Smooth muscle cell (in vitro differentiated cells): Measurements from ENCODE around the gene LIFR. TPM values are rescaled to one million over a fixed set of nuclear protein-coding genes. Genes with fewer than 3 reads are reported as not detected.

Source experiments
- DNase-seq: peaks from one replicate; lab custom pipeline; 2025; ENCODE audit not compliant: unreplicated experiment; lab: John Stamatoyannopoulos, UW
- H2AFZ ChIP-seq: fragments of 200-600 bp; sonication (generic); 2 replicates; pipeline ENCODE4 v1.6.0; 2016; ENCODE audit warnings: antibody characterized with exemption, low read depth, mild to moderate bottlenecking
- H3F3A ChIP-seq: fragments of 200-600 bp; sonication (generic); 2 replicates; pipeline ENCODE4 v1.6.0; 2017; ENCODE audit warnings: antibody characterized with exemption, low read depth
- H3K27ac ChIP-seq: fragments of 200-600 bp; sonication (generic); 2 replicates; pipeline ENCODE4 v1.5.1; 2016; ENCODE audit warnings: low read depth, mild to moderate bottlenecking
- H3K27me3 ChIP-seq: fragments of 200-600 bp; sonication (generic); 2 replicates; pipeline ENCODE4 v1.6.1; 2016; ENCODE audit warnings: low read depth, mild to moderate bottlenecking
- H3K36me3 ChIP-seq: fragments of 200-600 bp; sonication (generic); 2 replicates; pipeline ENCODE4 v1.5.1; 2016; ENCODE audit warnings: low read depth
- H3K4me1 ChIP-seq: fragments of 200-600 bp; sonication (generic); 2 replicates; pipeline ENCODE4 v1.5.1; 2016; ENCODE audit warnings: low read depth
- H3K4me2 ChIP-seq: fragments of 200-600 bp; sonication (generic); 2 replicates; pipeline ENCODE4 v1.6.0; 2016; ENCODE audit warnings: mild to moderate bottlenecking
- H3K4me3 ChIP-seq: fragments of 200-600 bp; sonication (generic); 2 replicates; pipeline ENCODE4 v1.5.1; 2016; ENCODE audit warnings: mild to moderate bottlenecking
- H3K79me2 ChIP-seq: fragments of 200-600 bp; sonication (generic); 2 replicates; pipeline ENCODE4 v1.6.0; 2016; ENCODE audit warnings: low read depth, mild to moderate bottlenecking
- H3K9ac ChIP-seq: fragments of 200-600 bp; sonication (generic); 2 replicates; pipeline ENCODE4 v1.6.0; 2016; ENCODE audit warnings: low read depth
- H3K9me3 ChIP-seq: fragments of 200-600 bp; sonication (generic); replicated peaks from 2 replicates; pipeline ENCODE4 v1.5.1; 2016; ENCODE audit warnings: low read depth
- H4K20me1 ChIP-seq: fragments of 200-600 bp; sonication (generic); 2 replicates; pipeline ENCODE4 v1.6.0; 2016; ENCODE audit warnings: low read depth
- WGBS: methylation state at CpG from one replicate; pipeline ENCODE4 v1.1.7; 2016; ENCODE audit warnings: low lambda C conversion rate; 5-methylcytosine and 5-hydroxymethylcytosine counted together
- polyA plus RNA-seq: library from polyadenylated mRNA; unstranded; fragments of >200 nt; fragmentation: Nextera tagmentation; extraction: Ambion mirVana; gene quantifications from 2 replicates; pipeline ENCODE4 v1.2.1, GENCODE V29; 2016
- total RNA-seq: library from RNA; depleted of rRNA; stranded (reverse); fragments of >200 nt; gene quantifications from 2 replicates; pipeline ENCODE4 v1.2.3, GENCODE V29; 2014
- TF ChIP-seq, protein P1 (sequence below): fragments of 200-600 bp; sonication (generic); IDR thresholded peaks from 2 replicates; pipeline ENCODE4 v1.5.1; 2017; ENCODE audit warnings: borderline replicate concordance, mild to moderate bottlenecking, antibody characterized with exemption; ENCODE audit not compliant: insufficient read depth, poor library complexity, severe bottlenecking

The LIFR gene
- total and polyA plus RNA-seq, 2 experiments from 2014 or later = 14.3 to 29.2 TPM

DNA sequence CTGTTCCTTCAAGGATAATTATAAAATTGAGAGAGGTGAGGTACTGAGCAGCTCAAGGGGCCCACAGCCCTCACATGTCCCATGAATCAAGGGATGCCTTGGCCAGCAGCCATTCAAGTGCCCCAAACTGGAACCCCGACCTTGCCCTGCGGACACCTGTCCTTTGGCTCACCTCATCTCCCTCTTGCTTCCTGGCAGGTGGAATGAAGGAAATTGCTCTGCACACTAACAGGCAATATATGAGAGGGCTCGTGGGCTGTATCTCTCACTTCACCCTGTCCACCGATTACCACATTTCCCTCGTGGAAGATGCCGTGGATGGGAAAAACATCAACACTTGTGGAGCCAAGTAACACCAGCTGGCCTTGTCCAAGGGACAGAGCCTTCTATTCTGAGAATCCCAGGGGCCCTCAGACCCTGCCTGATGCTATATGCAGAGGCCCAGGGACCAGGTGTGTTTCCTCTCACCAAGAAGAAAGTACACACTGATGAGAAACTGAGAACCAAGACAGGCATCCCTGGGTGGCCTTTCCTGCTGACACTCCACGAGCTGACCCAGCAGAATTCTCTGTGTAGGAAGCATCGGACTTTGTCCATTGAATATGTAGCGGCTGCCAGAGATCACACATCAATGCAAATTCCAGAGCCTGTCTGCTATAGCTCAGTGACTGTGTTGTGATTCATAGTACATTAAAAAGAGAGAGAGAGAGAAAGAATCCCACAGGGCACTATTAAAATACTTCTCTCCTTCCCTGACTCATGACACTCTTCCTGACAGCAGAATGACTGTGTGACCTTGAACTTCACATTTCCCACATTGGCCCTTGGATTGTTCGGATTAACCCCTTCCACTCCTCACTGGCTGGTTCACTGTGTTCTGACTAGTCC, 92.6 kb downstream of the LIFR start:
- no peak for DNase-seq
- Histone ChIP-seq H3K9me3 (no peaks in the 10 kb centered on the region), H3K36me3 (no peaks in the 10 kb centered on the region), H3K4me3 (no peak overlapping the region), H3K9ac (peak overlapping the region; percentile 42), H3K27me3 (no peaks in the 10 kb centered on the region), H3K4me1 (peaks cover 19% of the 10 kb centered on the region), H3K27ac (peak overlapping the region; percentile 88), H3K79me2 (no peaks in the 10 kb centered on the region), H3K4me2 (peak overlapping the region; percentile 75), H3F3A (peaks cover 27% of the 10 kb centered on the region), H4K20me1 (peaks cover 6% of the 10 kb centered on the region), H2AFZ (no peak overlapping the region)
- TF ChIP-seq, protein P1, sequence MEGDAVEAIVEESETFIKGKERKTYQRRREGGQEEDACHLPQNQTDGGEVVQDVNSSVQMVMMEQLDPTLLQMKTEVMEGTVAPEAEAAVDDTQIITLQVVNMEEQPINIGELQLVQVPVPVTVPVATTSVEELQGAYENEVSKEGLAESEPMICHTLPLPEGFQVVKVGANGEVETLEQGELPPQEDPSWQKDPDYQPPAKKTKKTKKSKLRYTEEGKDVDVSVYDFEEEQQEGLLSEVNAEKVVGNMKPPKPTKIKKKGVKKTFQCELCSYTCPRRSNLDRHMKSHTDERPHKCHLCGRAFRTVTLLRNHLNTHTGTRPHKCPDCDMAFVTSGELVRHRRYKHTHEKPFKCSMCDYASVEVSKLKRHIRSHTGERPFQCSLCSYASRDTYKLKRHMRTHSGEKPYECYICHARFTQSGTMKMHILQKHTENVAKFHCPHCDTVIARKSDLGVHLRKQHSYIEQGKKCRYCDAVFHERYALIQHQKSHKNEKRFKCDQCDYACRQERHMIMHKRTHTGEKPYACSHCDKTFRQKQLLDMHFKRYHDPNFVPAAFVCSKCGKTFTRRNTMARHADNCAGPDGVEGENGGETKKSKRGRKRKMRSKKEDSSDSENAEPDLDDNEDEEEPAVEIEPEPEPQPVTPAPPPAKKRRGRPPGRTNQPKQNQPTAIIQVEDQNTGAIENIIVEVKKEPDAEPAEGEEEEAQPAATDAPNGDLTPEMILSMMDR = no peak
- 44% methylated on average over 10 of the region's 10 CpGs for WGBS

DNA sequence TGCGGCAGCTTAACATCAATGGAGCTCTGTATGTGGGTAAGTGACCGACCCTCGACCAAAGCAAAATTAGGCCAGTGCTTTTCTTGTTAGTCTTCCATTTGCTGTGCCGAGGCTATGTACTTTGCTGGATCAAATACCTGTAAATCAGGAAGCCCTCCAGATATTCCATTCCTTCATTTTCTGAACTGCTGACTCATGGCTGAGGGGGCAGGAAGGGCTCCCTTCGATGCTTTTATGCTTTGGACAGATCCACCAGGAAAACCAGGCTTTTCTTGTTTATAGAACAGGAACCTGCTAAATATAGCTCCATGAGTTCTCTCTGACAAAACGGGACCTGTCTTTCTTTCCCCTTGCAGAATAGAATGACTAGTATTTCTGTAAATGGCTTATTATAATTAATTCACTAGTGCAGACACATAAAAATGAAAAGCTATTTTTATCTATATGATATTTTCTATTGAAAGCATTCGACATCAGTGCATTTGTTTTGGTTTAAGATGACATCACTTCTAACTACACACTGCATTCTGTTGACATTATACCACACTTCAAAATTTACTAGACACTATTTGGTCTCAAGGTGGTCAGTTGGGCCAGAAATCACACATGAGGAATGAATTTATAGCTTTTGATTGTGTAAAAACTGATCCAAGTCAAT, 93.3 kb downstream of the LIFR start:
- Histone ChIP-seq H3K4me2 (peak overlapping the region; percentile 75), H3K4me3 (no peak overlapping the region), H3K27me3 (no peaks in the 10 kb centered on the region), H3K9me3 (no peaks in the 10 kb centered on the region), H3K36me3 (no peaks in the 10 kb centered on the region), H3K9ac (peak overlapping the region; percentile 42), H3K4me1 (peaks cover 19% of the 10 kb centered on the region), H2AFZ (no peak overlapping the region), H3K79me2 (no peaks in the 10 kb centered on the region), H3F3A (peaks cover 27% of the 10 kb centered on the region), H4K20me1 (peaks cover 6% of the 10 kb centered on the region), H3K27ac (peak overlapping the region; percentile 88)
- no peak for DNase-seq
- 30% methylated on average over 7 of the region's 7 CpGs for WGBS
- TF ChIP-seq, protein P1 = no peak

DNA sequence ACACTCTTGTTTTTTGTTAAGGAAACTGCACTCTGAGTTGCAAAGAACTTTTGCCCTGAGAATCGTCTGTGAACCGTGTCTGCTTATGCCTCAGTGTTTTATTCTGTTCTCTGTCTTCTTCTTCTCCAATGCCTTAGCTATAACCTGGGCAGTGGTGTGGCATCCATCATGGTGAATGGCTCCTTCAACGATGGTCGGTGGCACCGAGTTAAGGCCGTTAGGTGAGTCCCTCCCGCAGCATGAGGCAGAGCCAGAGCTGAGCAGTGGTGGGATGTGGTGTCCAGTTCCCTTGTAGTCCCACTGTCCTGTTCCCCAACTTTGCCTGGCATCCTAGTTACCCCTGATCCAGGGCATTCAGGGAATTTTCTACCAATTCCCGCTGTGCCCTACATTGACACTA, 98.3 kb downstream of the LIFR start:
- Histone ChIP-seq H3K4me2 (no peak overlapping the region), H3K4me3 (no peak overlapping the region), H4K20me1 (no peaks in the 10 kb centered on the region), H3F3A (peaks cover 19% of the 10 kb centered on the region), H3K4me1 (peaks cover 4% of the 10 kb centered on the region), H3K27me3 (no peaks in the 10 kb centered on the region), H3K27ac (no peak overlapping the region), H3K9me3 (no peaks in the 10 kb centered on the region), H3K9ac (no peak overlapping the region), H2AFZ (no peak overlapping the region), H3K79me2 (no peaks in the 10 kb centered on the region), H3K36me3 (no peaks in the 10 kb centered on the region)
- 97% methylated on average over 8 of the region's 8 CpGs for WGBS
- TF ChIP-seq, protein P1 = no peak
- no peak for DNase-seq
